Measurements from ENCODE around the gene ADAT1. TPM values are rescaled to one million over a fixed set of nuclear protein-coding genes. Genes with fewer than 3 reads are reported as not detected.

ADAT1 gene, protein sequence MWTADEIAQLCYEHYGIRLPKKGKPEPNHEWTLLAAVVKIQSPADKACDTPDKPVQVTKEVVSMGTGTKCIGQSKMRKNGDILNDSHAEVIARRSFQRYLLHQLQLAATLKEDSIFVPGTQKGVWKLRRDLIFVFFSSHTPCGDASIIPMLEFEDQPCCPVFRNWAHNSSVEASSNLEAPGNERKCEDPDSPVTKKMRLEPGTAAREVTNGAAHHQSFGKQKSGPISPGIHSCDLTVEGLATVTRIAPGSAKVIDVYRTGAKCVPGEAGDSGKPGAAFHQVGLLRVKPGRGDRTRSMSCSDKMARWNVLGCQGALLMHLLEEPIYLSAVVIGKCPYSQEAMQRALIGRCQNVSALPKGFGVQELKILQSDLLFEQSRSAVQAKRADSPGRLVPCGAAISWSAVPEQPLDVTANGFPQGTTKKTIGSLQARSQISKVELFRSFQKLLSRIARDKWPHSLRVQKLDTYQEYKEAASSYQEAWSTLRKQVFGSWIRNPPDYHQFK
- polyA plus RNA-seq (ENCODE audit: insufficient read length in 4 of 4), result 10 to 100 TPM; 40.4 to 60.4 (median 47.7) TPM

DNA sequence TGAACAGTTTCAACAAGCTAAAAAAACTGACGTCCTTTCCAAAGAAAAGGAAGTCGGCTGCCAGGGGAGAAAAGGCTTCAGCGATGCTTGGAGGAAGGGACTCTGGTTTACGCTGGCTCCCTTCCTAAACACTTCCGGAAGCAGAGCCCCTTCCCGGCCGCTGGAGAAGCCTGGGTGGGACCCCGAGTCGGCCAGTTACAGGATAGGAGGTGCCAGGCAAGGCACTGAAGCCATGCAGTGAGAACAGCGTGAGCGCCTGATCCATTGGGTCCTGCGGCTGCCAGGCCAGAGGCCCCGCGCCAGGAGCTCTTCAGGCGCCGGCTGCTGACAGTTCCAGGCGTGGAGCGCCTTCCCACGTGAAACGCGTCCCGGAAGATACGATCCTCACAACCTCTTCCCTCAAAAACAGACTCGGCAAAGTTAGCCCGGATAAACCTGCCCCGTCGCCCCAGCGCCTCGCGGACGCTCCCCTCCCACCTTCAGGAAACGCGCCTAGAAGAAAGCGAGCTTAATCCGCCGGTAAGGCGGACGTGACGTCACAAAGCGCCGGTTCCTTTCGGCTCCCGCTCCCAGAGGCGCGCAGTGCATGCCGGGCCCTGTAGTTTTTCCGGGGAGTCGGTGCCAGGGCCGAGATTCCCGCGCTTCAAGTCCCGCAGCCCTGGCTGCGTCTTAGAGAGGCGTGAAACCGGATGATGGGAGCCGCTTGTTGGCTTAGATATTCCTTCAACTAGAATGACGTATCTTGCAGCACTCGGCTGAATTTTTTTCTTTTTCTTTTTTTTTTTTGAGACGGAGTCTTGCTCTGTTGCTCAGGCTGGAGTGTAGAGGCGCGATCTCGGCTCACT, at the start of gene ADAT1:
TSS of gene ADAT1 (minus strand) at position 521 of the 845 bp plus-strand sequence. CDS start 2,482 bp downstream, outside the sequence.
- peak; percentile 94 to 98 (median 97) for DNase-seq (ENCODE audit: low read depth in 4 of 4, low spot score in 3 of 4)

DNA sequence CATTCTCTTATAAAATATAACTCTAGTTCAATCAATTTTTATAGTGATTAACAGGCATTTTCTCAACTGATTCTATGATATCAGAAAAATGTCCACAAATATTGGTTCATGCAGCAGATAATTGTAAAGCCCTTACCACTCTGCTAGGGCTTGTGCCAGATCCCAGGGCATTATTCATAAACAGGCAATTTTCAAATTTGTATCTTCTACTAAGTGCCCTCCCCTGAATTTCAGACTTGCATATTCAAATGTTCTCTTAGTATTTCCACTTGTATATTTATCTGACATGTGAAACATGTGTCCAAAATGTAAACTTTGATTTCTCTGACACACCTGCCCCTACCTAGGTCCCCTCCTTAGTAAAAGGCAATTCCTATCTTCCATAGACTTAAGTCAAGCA, 44.4 kb upstream of the ADAT1 start:
- no peak for DNase-seq (ENCODE audit: low read depth in 4 of 4, low spot score in 3 of 4)

DNA sequence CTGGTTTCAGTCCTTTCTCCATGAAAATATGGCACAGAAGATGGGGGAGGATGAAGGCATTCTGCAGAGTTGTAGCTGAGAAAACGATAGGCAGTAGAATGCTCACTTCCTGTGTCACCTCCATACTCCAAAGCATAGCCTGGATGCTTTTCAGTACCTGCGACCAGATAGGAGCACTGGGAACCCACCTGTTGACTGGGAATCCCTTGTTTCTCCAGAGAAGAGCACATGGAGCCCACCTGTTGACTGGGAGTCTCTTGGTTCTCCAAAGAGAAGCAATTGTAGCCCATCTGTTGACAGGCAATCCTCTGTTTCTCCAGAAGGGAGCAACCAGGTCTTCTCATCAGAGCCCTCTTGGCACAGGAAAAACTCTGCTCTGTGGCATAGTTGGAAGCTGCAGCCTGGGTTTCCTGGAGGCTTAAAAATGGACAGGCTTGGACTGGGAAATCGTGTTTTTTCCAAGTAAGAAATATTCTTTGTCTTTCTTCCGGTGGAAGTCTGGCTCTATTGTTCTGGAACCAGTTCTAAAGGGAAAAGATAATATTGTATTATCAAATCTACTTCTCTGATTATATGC, 37.7 kb upstream of the ADAT1 start:
- no peak for DNase-seq (ENCODE audit: low read depth in 4 of 4, low spot score in 3 of 4)

DNA sequence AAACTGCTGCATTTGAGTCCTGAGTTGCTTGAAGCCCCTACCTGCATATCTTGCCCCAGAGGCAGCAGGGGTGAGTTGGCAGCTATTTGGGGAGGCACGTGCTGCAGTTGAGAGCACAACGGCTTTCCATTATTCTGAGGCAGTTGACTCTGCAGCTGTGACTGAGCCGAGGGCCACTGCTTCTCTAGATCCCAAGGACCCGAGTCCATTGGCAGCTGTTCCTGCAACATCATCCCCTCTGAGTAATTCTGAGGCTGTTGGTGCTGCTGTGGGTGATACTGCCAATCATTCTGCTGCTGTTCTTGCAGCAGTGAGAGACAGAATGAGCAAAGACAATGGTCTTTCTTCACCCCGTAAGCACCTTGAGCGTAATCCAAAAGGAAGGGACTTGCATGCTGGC, 37.2 kb upstream of the ADAT1 start:
- DNase-seq (ENCODE audit: low read depth in 4 of 4, low spot score in 3 of 4), result no peak

DNA sequence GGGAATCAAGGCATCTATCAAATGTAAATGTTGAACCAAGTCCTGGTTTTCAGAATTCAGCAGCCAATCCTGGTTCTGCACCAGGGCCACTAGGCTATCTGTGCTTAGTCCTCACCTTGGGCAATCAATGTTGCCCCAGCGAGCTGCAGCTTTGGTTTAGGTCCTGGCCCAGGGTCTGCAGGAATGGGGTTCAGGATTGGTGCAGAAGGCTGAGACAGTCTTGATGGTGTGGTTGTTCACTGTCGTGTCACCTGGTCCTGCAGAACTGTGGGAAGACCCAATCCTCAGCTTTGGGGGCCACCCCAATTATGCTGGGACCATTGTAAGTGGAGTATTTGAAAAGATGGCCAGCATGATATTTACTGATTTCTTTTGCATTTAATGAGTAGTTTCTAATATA, 35.1 kb upstream of the ADAT1 start:
- DNase-seq (ENCODE audit: low read depth in 4 of 4, low spot score in 3 of 4), result no peak

DNA sequence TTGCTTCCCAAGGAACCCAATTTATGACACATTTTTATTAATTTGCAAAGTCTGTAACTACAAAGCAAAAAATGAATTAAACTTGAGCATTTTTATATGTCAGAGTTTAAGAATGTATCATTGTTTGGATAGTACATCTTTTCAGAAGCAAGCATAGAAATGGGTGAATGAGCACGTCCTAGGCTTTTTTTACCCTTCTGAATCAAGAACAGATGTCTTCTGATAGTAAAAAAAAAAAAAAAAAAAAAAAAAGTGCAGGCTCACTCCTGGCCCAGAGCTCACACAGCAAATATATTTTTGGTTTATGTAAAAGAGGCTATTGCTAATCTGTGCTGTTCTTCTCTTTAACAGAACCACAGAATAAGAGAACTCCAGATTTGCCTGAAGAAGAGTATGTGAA, 30.8 kb upstream of the ADAT1 start:
- DNase-seq (ENCODE audit: low read depth in 4 of 4, low spot score in 3 of 4), result no peak

DNA sequence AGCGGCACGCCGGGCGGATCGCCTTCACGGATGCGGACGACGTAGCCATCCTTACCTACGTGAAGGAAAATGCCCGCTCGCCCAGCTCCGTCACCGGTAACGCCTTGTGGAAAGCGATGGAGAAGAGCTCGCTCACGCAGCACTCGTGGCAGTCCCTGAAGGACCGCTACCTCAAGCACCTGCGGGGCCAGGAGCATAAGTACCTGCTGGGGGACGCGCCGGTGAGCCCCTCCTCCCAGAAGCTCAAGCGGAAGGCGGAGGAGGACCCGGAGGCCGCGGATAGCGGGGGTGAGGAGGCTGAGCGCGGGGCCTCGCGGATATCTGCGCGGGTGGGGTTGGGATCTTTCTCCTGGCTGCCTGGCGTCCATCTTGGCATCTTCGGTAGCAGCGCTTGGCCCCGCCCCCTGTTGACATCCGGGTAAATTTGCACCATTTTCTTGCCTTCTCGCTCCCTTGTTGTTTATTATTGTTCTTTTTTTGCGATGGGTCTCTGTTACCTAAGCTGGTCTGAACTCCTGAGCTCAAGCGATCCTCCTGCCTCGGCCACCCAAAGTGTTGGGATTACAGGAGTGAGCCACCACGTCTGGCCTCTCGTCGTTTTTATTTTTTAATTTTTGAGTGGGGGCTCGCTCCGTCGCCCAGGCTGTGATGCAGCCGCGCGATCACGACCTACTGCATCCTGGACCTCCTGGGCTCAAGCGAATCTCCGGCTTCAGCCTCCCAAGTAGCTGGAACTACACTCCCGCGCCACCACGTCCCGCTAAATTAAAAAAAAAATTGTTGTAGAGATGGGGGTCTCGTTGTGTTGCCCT, 25.4 kb upstream of the ADAT1 start:
- DNase-seq (ENCODE audit: low read depth in 4 of 4, low spot score in 3 of 4), result peak; percentile 75 to 84 (median 80)

DNA sequence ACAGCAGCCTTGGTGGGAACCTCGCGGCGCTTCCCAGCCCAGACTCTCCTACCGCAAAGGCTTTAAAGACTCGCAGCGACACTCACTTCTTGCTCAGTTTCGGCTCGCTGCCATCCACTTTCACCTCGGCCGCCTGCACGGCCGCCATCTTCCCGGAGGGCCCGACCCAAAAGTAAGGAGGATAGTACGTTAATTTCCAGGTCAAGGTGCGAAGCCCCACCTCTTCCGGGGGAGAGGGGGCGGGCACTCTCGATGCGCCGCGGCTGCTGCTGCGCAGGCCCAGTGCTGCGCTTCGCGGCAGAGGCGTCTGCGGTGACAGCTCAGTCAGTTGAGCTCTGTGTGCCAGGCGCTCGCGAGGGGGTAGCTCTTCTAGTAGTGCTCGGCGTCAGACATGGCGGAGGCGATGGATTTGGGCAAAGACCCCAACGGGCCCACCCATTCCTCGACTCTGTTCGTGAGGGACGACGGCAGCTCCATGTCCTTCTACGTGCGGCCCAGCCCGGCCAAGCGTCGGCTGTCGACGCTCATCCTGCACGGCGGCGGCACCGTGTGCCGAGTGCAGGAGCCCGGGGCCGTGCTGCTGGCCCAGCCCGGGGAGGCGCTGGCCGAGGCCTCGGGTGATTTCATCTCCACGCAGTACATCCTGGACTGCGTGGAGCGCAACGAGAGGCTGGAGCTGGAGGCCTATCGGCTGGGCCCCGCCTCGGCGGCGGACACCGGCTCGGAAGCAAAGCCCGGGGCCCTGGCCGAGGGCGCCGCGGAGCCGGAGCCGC, 24.6 kb upstream of the ADAT1 start, which contains the start of the genes KARS1 and TERF2IP:
TSS of gene KARS1 (minus strand) at position 174 of the 773 bp plus-strand sequence. CDS start at position 148, 26 bp downstream.
TSS of gene TERF2IP (plus strand) at position 282 of the 773 bp plus-strand sequence. CDS start at position 392, 110 bp downstream.
- peak; percentile 86 to 89 (median 88) for DNase-seq (ENCODE audit: low read depth in 4 of 4, low spot score in 3 of 4)

DNA sequence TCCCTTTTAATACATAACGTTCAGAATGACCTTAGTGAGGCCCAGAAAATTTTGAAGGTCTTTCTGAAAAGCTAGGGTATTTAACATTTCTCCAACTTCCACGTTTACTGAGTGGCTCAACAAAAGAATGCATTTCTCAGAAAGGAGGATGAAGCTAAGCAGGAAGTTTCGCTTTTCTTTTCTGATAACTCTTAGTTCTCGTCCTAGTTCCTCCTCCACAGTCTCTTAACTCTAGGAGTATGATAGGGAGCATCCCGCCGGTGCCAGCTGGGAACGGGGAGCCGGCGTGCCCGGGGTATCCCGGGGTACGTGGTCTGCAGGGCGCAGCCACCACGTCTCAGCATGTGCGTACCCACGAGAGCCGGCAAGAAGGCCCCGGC, 24.0 kb upstream of the ADAT1 start:
- no peak for DNase-seq (ENCODE audit: low read depth in 4 of 4, low spot score in 3 of 4)

DNA sequence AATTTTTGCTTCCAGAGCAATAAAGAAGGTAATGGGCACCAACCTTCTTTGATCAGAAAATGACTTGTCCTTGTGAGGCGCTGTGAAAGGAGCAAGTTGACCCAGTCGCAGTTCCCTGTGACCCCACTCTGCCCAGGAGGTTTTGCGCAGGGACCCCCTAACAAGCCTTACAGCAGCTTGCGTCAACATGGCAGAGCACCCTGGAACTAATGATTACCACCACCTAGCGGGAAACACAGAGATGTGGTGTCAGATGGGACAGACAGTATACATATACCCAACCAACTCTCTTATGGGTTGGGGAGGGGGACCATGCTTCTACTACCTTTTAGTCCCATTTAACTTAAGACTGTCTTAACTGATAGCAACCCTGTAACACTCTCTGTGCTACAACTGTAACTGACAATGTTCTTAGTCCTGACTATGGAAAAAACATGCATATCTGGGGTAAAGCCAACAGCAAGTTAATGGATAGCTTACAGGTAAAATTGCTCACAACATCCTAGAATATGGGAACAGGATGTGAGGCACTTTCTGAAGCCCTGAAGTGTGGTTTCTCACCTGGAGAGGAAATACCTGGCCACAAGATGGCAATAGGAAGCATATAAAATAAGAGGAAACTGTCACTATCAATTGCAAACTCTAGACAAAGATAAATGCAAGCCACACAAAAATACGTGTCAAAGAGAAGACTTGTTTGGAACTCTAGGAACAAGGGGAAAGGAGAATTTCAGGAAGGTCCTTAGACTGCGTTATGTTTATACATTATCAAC, 21.3 kb upstream of the ADAT1 start:
- DNase-seq (ENCODE audit: low read depth in 4 of 4, low spot score in 3 of 4), result no peak

DNA sequence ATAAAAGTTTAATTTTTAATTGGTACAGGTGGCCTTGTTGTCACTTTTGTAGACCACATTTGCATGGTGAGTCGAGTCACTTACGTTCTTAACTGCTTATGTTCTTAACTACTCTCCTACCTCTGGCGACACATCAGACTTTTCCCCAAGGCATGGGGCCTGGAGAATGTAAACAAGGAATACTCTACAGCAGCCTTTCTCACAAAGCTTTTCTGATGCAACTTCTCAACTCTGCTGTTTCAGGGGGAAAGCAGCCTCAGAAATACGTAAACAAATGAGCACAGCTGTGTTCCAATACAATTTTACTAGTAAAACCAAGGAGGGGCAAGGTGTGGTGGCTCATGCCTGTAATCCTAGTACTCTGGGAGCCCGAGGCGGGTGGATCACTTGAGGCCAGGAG, 17.5 kb upstream of the ADAT1 start:
- DNase-seq (ENCODE audit: low read depth in 4 of 4, low spot score in 3 of 4), result no peak

DNA sequence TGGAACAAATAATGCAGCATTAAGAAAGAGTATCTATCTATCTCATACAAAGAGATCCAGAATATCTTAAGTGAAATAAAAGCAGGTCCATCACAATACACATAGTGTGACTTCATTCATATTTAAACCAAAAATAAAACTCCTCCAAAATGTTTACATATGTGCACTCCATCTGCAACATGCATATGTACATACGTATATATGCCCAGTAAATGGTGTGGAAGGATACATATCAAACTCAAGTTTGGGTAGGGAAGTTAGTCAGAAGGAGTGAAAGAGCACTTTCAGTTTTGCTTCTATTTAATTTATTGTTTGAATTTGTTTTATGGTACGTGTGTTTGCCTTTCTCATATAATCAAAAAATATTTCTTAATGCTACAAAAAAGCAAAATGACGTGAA, 12.0 kb upstream of the ADAT1 start:
- no peak for DNase-seq (ENCODE audit: low read depth in 4 of 4, low spot score in 3 of 4)

DNA sequence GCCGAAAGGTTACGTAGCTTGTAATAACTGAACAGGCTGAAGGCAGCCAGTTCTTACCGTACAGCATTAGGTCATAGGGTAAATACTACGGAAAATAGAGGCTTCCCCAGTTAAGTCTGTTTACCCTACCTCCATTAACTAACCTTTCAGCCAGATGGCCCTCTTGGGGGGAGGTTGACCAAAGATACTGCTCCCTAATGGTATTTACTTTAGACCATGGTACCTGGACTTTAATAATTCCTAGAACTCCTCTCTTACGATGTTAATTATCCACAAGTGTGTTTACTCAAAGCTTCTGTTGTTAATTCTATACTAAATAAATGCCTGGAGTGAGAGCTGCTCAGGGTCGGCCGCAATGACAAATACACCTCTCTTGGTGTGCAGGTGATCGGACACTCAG, 9.8 kb upstream of the ADAT1 start:
- no peak for DNase-seq (ENCODE audit: low read depth in 4 of 4, low spot score in 3 of 4)

DNA sequence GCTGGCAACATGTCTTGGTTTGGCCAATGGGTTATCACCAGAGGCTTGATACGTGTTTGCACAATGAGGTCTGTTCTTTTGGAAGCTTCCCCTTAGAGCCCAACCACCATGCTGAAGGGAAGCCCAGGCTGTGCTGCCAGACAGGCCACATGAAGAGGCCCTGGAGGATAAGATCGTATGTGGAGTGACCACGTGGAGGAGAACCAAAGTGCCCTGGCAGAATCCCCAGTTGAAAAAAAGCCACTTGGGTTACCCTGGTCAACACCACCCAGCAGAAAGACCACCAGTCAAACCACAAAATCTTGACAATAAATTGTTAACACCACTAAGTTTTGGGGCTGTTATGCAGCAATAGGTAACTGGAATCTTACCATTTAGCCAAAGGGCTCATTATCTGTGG, 7.0 kb upstream of the ADAT1 start:
- no peak for DNase-seq (ENCODE audit: low read depth in 4 of 4, low spot score in 3 of 4)

DNA sequence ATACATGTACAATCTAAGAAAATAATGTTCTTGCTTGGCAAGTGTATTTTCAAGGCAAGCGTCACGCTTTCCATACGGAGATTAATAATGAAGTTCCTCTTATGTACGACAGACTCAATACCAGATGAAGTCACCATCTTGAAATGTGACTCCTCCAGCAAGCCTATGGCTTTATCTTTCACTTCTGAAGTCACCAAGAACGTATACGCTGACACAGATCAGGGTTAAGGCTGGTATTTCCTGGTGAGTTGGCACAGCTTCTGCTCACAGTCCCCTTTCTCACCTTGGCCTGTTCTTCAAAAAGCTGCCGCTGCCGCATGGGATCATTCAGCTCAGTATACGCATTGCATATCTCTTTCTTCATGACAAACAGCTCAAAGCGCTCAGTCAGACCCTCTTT, 6.1 kb upstream of the ADAT1 start:
- DNase-seq (ENCODE audit: low read depth in 4 of 4, low spot score in 3 of 4), result no peak

DNA sequence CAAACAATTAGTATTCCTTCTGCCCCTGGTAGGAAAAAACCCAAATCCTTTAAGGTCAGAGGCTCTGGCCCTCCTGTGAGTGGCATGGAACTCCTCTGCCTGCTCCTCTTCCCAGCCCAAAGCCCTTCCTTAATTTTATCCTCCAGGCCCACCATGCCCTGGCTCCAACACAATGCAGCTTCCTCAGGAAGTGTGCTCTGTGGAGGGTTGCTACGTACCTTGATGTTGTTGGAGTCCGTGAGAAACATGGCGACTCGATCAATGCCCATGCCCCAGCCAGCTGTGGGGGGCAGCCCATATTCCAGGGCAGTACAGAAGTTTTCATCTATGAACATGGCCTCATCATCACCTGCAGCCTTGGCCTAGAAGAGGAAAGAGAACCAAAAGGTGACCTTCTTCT, 5.3 kb upstream of the ADAT1 start:
- DNase-seq (ENCODE audit: low read depth in 4 of 4, low spot score in 3 of 4), result no peak

DNA sequence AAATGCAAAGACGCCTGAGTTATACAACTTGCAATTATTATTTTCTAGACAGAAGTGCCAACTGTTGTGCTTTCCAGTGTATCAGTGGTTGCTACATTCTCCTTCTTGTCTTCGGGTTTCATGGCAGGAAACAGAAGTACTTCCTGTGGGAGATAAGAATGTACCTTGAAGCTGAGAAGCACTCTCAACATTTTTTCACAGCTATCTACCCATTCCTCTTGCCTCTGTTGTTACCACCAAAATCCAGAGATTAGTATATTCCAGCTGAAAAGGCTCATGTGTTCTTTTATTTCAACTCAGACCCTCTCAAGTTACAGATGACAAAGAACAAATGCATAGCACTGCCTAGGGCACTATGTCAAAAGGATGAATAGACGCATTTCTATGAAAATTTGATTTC, 4.8 kb upstream of the ADAT1 start:
- no peak for DNase-seq (ENCODE audit: low read depth in 4 of 4, low spot score in 3 of 4)

DNA sequence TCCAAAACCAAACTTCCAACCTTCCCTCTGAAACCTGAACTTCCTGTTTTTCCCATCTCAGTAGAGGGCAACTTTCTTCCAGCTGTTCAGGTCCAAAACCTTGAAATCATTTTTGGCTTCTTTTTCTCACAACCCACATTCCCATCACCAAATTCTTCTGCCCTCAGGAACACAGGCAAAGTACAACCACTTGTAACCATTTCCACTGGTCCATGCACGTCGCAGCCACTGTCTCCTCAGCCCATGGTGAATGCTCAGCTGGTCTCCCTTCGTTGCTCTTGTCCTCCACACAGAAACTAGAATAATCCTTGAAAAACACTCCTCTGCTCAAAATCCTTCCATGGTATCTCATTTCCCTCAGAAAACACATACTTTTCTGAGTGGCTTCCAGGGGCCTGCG, 3.7 kb upstream of the ADAT1 start:
- no peak for DNase-seq (ENCODE audit: low read depth in 4 of 4, low spot score in 3 of 4)

DNA sequence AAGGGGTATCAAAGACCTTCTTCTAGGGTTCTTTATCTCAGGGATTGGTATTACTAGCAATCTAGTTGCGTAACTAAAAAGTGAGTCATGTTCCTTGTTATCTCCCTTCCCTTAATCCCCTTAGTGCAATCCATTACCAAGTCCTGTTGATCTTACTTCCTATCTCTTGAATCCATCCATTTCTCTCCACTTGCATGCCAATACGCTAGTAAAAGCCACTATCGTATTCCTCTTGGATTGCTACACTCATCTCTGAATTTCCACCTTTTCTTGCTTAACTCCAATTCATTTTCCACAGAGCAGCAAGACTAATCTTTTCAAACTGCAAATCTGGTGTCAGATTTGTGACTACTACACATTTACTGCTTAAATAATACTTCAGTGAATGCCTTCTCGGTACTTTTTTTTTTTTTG, 1.8 kb upstream of the ADAT1 start:
- DNase-seq (ENCODE audit: low read depth in 4 of 4, low spot score in 3 of 4), result no peak

All from right renal pelvis (tissue), 4 donors.